Activated naive CD8-positive, alpha-beta T cell treated with anti-CD3 and anti-CD28 coated beads, Interleukin-2, amount 10 ng/mL, durations not matched to agents 7 days and 5 days (primary cell): ENCODE data around the gene MESP1. TPM values are rescaled to one million over a fixed set of nuclear protein-coding genes. Genes with fewer than 3 reads are reported as not detected.
"Not testable (repeated sequence)": the region's sequence is repeated elsewhere in the genome, so short reads cannot be mapped to it uniquely, and the experiment has no call there.

Source experiments
- ATAC-seq: fragments of 150-1000 bp; cut with Tn5 transposase; one replicate; pipeline ENCODE4 v1.10.0; 2021; ENCODE audit warnings: low read depth, moderate library complexity
- POLR2A ChIA-PET: fragments of 350-600 bp; sonication (Branson Sonifier 250); formaldehyde crosslinking; loops from one replicate; lab custom pipeline; 2021; ENCODE audit warnings: antibody characterized with exemption; lab: Charles Lee
- DNase-seq: peaks from one replicate; pipeline ENCODE4 v3.0.0; 2021
- H3K27ac Mint-ChIP-seq: one replicate; pipeline ENCODE4 v1.8.0; 2022; ENCODE audit warnings: mild to moderate bottlenecking, mixed read lengths
- H3K27me3 Mint-ChIP-seq: one replicate; pipeline ENCODE4 v1.8.0; 2022; ENCODE audit warnings: mild to moderate bottlenecking, moderate library complexity, mixed read lengths
- H3K36me3 Mint-ChIP-seq: one replicate; pipeline ENCODE4 v1.8.0; 2021; ENCODE audit warnings: mild to moderate bottlenecking, mixed read lengths
- H3K4me1 Mint-ChIP-seq: one replicate; pipeline ENCODE4 v1.8.0; 2021; ENCODE audit warnings: mixed read lengths
- H3K4me3 Mint-ChIP-seq: one replicate; pipeline ENCODE4 v1.8.0; 2022; ENCODE audit warnings: mild to moderate bottlenecking, moderate library complexity, mixed read lengths
- H3K9me3 Mint-ChIP-seq: one replicate; pipeline ENCODE4 v1.8.0; 2021; ENCODE audit warnings: mixed read lengths
- total RNA-seq, 2 experiments: library from RNA; stranded (reverse); gene quantifications; one replicate each; pipeline ENCODE4 v1.2.3, GENCODE V29; 2021

MESP1 gene
- total RNA-seq, 2 experiments from 2014 or later, result 1.8 to 2.1 TPM

DNA sequence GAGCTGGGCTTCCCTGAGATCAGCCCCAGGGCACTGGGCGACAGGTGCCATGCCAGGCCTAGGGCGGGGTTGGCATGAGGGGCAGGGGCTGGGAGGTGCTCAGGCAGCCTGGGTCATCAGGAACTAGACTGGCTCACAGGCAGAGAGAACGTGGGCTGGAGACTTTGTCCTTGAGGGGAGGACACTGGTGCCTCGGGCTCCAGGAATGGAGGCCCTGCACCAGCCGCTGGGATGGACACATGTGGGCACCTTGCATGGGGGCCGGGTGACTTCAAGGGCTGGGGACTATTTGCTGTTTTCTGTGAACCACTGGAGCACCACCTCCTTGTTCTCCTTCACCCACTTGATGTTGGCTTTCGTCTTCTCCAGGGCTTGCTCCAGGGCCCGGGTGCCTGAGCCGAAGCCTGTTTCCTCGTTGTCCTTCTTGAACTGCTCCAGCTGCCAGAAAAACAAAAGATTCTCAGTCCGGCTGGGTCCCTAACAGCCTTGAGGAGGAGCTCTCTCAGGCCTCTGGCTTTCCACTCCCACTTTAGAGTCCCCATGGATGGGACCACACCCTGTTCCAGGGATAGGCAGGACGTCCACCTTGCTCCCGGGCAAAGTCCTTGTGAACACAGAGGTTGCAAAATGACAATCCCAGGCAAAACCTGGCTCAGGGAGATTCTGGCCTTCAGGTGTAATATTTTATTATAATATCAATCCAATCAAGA, 34.2 kb upstream of the MESP1 start:
- peaks cover 6% of the 10 kb centered on the region for H3K4me1 Mint-ChIP-seq
- no peak overlapping the region for H3K27ac Mint-ChIP-seq
- H3K27me3 Mint-ChIP-seq, result peaks cover 14% of the 10 kb centered on the region
- DNase-seq, result no peak
- peaks cover 7% of the 10 kb centered on the region for H3K9me3 Mint-ChIP-seq
- no peak overlapping the region for H3K4me3 Mint-ChIP-seq
- no peak for ATAC-seq
- no peaks in the 10 kb centered on the region for H3K36me3 Mint-ChIP-seq
- POLR2A ChIA-PET, result no interaction called here

GRCh38 chr15:89784686-89784960, 33.6 kb upstream of the MESP1 start:
- Mint-ChIP-seq H3K9me3 (peaks cover 7% of the 10 kb centered on the region), H3K27me3 (peaks cover 14% of the 10 kb centered on the region), H3K27ac (no peak overlapping the region), H3K36me3 (no peaks in the 10 kb centered on the region), H3K4me3 (no peak overlapping the region), H3K4me1 (peaks cover 6% of the 10 kb centered on the region)
- ATAC-seq (no peak), DNase-seq (no peak)
- POLR2A ChIA-PET, result no interaction called here

- DNase-seq, result no peak
- POLR2A ChIA-PET, result no interaction called here
- H3K27ac Mint-ChIP-seq, result no peak overlapping the region
Observed at GRCh38 chr15:89783861-89784685, 33.0 kb upstream of the MESP1 start.

DNA sequence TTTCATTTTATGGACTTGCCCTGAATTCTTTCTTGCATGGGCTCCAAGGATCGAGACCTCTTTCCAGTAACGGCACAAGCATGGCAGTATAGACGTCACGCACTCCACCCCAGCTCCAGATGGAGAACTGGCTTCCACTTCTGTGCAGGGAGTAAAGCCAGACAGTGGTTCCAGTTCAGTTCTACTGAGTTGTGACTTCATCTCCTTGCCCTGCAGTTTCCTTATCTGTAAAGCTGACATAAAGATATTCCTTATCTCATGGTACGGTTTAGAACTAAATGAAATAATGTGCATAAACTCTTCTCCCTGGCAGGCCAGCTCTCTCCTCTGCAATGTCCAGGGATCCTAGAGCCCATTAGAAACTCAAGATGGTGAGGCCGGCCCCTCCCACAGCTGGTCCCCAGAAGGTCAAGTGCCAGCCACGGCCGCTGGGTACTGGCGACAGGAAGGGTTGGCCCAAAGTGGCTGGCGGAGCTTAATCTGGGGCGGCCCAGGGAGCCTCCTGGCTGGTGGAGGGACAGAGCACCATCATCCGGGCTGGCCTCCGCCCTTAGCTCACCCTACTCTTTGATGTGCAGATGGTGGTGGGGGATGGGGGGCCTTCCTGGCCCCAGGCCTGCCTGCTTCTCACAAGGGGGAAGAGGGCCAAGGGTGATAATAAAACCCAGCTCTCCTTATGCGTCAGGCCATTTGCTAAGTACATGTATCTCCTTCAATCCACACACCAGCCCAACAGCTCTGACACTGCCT, 32.2 kb upstream of the MESP1 start:
- no peak for ATAC-seq
- no peak overlapping the region for H3K27ac Mint-ChIP-seq
- peaks cover 7% of the 10 kb centered on the region for H3K9me3 Mint-ChIP-seq
- no peaks in the 10 kb centered on the region for H3K36me3 Mint-ChIP-seq
- POLR2A ChIA-PET, result no interaction called here
- DNase-seq, result no peak
- H3K27me3 Mint-ChIP-seq, result peaks cover 14% of the 10 kb centered on the region
- no peak overlapping the region for H3K4me3 Mint-ChIP-seq
- H3K4me1 Mint-ChIP-seq, result peaks cover 6% of the 10 kb centered on the region

More at GRCh38 chr15:89783861-89784685, 33.0 kb upstream of the MESP1 start:
- Mint-ChIP-seq H3K4me3 (no peak overlapping the region), H3K36me3 (no peaks in the 10 kb centered on the region), H3K4me1 (peaks cover 6% of the 10 kb centered on the region), H3K9me3 (peaks cover 7% of the 10 kb centered on the region), H3K27me3 (peaks cover 14% of the 10 kb centered on the region)
- no peak for ATAC-seq

DNA sequence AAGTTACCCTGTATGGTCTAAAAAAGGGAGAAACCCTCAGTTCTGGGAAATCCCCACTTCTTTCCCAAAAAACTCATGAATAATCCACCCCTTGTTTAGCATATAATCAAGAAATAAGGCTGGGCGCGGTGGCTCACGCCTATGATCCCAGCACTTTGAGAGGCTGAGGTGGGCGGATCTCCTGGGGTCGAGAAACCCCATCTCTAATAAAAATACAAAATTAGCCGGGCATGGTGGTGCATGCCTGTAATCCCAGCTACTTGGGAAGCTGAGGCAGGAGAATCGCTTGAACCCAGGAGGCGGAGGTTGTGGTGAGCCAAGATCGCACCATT, 31.5 kb upstream of the MESP1 start:
- H3K9me3 Mint-ChIP-seq, H3K27ac Mint-ChIP-seq, H3K4me3 Mint-ChIP-seq, H3K36me3 Mint-ChIP-seq, ATAC-seq, H3K4me1 Mint-ChIP-seq, DNase-seq, POLR2A ChIA-PET: not testable (repeated sequence)
- H3K27me3 Mint-ChIP-seq, result peaks cover 14% of the 10 kb centered on the region

GRCh38 chr15:89781891-89782618, 31.0 kb upstream of the MESP1 start:
- H3K4me1 Mint-ChIP-seq, result peaks cover 6% of the 10 kb centered on the region
- ATAC-seq, result no peak
- H3K36me3 Mint-ChIP-seq, result no peaks in the 10 kb centered on the region
- DNase-seq, result no peak
- H3K4me3 Mint-ChIP-seq, result no peak overlapping the region
- peaks cover 17% of the 10 kb centered on the region for H3K27me3 Mint-ChIP-seq
- no peak overlapping the region for H3K27ac Mint-ChIP-seq
- H3K9me3 Mint-ChIP-seq, result no peaks in the 10 kb centered on the region
- POLR2A ChIA-PET, result no interaction called here

GRCh38 chr15:89781055-89781454, 30.0 kb upstream of the MESP1 start:
- ATAC-seq, result no peak
- peaks cover 18% of the 10 kb centered on the region for H3K27me3 Mint-ChIP-seq

DNA sequence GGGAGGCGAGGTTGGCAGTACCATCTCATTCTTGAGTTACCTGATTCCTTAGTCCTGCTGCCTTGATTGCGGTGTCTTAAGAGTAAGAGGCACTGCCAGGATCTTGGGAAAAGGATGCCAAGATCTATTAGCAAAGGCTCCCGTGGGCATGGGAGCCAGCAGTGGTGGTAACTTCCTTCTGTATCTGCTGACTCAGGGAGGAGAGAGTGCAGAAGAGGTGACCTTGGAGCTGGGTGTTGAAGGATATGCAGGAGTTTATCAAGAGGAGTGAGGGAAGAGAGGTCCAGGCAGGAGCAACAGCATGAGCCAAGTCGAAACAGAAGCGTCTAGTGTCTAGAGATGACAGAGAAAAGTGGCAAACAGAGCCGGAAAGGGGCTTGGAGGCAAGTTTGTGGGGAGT, 29.6 kb upstream of the MESP1 start:
- Mint-ChIP-seq H3K36me3 (no peaks in the 10 kb centered on the region), H3K4me3 (no peak overlapping the region), H3K4me1 (peaks cover 6% of the 10 kb centered on the region), H3K27me3 (peaks cover 19% of the 10 kb centered on the region), H3K9me3 (no peaks in the 10 kb centered on the region), H3K27ac (no peak overlapping the region)
- ATAC-seq, result no peak
- POLR2A ChIA-PET, result no interaction called here
- no peak for DNase-seq

More at GRCh38 chr15:89781055-89781454, 30.0 kb upstream of the MESP1 start:
- H3K4me1 Mint-ChIP-seq, result peaks cover 6% of the 10 kb centered on the region
- POLR2A ChIA-PET, result no interaction called here
- H3K27ac Mint-ChIP-seq, result no peak overlapping the region
- H3K36me3 Mint-ChIP-seq, result no peaks in the 10 kb centered on the region
- no peak for DNase-seq
- no peaks in the 10 kb centered on the region for H3K9me3 Mint-ChIP-seq
- no peak overlapping the region for H3K4me3 Mint-ChIP-seq

DNA sequence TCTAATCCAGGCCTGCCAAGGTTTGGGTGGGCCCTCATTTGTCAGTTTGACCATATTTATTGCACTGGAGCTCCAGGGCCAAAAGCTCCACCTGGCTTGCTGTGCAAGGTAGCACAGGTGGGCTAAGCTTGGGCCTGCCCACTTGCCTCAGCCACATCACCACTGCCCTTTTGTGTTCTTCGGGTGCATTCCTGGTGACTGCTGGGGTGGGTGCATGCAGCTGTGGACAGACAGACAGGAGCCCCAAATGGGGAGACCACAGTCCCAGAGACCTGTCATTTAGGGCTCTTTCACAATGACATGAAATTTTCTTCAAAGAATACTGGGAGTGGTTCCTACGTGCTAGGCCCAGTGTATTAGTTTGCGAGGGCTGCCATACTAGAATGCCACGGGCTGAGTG, 27.8 kb upstream of the MESP1 start:
- Mint-ChIP-seq H3K4me3 (no peak overlapping the region), H3K27ac (no peak overlapping the region), H3K27me3 (peaks cover 23% of the 10 kb centered on the region), H3K4me1 (peaks cover 6% of the 10 kb centered on the region), H3K36me3 (no peaks in the 10 kb centered on the region), H3K9me3 (no peaks in the 10 kb centered on the region)
- DNase-seq, result no peak
- POLR2A ChIA-PET, result no interaction called here
- no peak for ATAC-seq

- Mint-ChIP-seq H3K27me3 (peaks cover 23% of the 10 kb centered on the region), H3K4me3 (no peak overlapping the region), H3K27ac (no peak overlapping the region), H3K9me3 (no peaks in the 10 kb centered on the region), H3K36me3 (no peaks in the 10 kb centered on the region), H3K4me1 (peaks cover 6% of the 10 kb centered on the region)
- DNase-seq, result no peak
- ATAC-seq, result no peak
- POLR2A ChIA-PET, result no interaction called here
Observed at GRCh38 chr15:89777782-89778380, 26.8 kb upstream of the MESP1 start.

DNA sequence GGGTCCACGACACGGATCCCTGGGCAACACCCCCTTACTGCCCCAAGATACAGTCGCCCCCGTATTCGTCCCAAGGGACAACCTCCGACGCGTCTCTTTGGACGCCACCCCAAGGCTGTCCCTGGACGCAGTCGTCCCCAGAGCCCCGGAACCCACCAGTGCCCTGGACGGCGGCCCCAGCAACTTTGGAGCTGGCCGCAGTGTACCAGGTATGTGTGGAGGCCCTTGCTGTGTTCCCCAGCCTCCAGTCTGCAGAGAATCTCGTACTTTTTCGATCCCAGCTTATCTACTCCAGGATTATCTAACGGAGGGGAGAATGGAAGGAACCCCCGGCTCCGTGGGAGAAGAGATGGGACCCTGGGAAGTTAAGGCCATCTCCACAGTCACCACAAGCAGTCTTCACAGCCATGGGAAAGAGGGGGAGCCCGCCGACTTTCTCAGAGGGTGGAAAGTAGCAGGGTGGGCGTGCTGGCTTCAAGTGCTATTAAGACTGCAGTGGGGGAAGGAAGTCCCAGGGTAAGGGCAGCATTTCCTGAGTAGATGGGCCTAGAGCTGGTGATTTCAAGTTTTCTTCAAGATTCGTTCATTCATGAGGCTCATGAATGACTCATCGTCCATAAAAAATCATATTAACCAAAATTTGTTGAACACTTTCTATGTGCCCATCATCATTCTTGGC, 26.2 kb upstream of the MESP1 start:
- peaks cover 6% of the 10 kb centered on the region for H3K4me1 Mint-ChIP-seq
- DNase-seq (no peak), ATAC-seq (no peak)
- H3K27ac Mint-ChIP-seq, result no peak overlapping the region
- H3K36me3 Mint-ChIP-seq, result no peaks in the 10 kb centered on the region
- peak overlapping the region; percentile 32 for H3K4me3 Mint-ChIP-seq
- peaks cover 23% of the 10 kb centered on the region for H3K27me3 Mint-ChIP-seq
- H3K9me3 Mint-ChIP-seq, result no peaks in the 10 kb centered on the region
- POLR2A ChIA-PET, result no interaction called here

GRCh38 chr15:89776274-89777072, 25.4 kb upstream of the MESP1 start, which contains the start of gene MESP2:
Gene MESP2, plus strand, starts transcription at chr15:89776332. Its CDS starts 26 bp downstream, at chr15:89776358.
- no peak within 1 kb of the TSS for H3K27ac Mint-ChIP-seq
- H3K4me3 Mint-ChIP-seq, result peak within 1 kb of the TSS; percentile 55
- DNase-seq, result peak; percentile 74
- peak; percentile 70 for ATAC-seq
- POLR2A ChIA-PET, result no interaction called here
- no peaks in the 10 kb centered on the region for H3K9me3 Mint-ChIP-seq
- no peaks in the 10 kb centered on the region for H3K36me3 Mint-ChIP-seq
- H3K4me1 Mint-ChIP-seq, result peaks cover 6% of the 10 kb centered on the region
- peaks cover 23% of the 10 kb centered on the region for H3K27me3 Mint-ChIP-seq
